T-helper 2 cell treated with Interferon-gamma antibody and Interleukin-4, amounts not matched to agents 100 ng/mL and 5 ng/mL, for 36 hours (primary cell): Measurements from ENCODE around the gene PCNX1. TPM values are rescaled to one million over a fixed set of nuclear protein-coding genes. Genes with fewer than 3 reads are reported as not detected.
"Not testable (repeated sequence)": the region's sequence is repeated elsewhere in the genome, so short reads cannot be mapped to it uniquely, and the experiment has no call there.

Source experiments
- intact Hi-C: fragments of 100-400 bp; cut with micrococcal nuclease; formaldehyde crosslinking; loops from one replicate; pipeline ENCODE4 v1.15.1; 2023
- total RNA-seq: library from RNA; stranded (reverse); gene quantifications from 2 replicates; pipeline ENCODE4 v1.2.3, GENCODE V29; 2022

The PCNX1 gene
- total RNA-seq, 1 donor from 2014 or later = 69.9 TPM

GRCh38 chr14:71141701-71142374 lies 234.6 kb downstream of the PCNX1 start:
- intact Hi-C loops = loop anchor here (1.0 to 5.0 kb wide), 4 partner anchors 178 to 450 kb away; partner anchors contain the start of gene SIPA1L1

GRCh38 chr14:71142375-71143038 lies 235.2 kb downstream of the PCNX1 start:
- intact Hi-C loops = loop anchor here (1.0 to 5.0 kb wide), 5 partner anchors 104 to 450 kb away; partner anchors contain the start of gene SIPA1L1

- intact Hi-C loops = loop anchor here (1.0 to 5.0 kb wide), 2 partner anchors 103 to 449 kb away; no protein-coding TSS in a partner anchor
Observed at GRCh38 chr14:71143381-71144290, 236.4 kb downstream of the PCNX1 start.

DNA sequence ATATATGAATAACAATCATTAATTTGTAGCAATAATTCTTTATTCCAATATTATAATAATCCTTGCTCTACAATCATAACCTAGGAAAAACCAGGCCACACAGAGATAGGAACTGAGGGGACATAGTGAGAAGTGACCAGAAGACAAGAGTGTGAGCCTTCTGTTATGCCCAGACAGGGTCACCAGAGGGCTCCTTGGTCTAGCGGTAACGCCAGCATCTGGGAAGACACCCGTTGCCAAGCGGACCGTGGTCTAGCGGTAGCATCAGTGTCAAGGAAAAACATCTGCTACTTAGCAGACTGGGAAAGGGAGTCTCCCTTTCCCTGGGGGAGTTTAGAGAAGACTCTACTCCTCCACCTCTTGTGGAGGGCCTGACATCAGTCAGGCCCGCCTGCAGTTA lies 240.1 kb downstream of the PCNX1 start:
- intact Hi-C loops = not testable (repeated sequence)

GRCh38 chr14:71148627-71149026 lies 241.4 kb downstream of the PCNX1 start:
- intact Hi-C loops = no loop called here

- intact Hi-C loops = no loop called here
Observed at GRCh38 chr14:71150737-71151136, 243.5 kb downstream of the PCNX1 start.

DNA sequence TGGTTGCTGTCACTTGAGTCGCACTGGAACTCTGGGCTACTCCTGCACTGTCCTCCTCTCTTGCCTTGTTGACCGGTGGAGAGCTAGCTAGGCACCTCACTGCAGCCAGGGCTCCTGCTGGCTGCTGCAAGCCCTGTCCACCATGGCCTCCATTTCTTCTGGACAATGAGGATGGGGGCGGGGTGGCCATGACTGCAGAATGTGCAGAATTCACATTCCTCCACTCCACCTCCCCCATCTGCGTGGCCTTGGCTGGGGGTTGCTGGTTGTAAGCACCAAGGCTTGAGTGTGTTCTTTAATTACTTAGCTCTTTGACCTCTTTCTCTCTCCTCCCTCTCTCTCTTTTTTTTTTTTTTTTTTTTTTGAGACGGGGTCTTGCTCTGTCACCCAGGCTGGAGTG lies 248.5 kb downstream of the PCNX1 start:
- intact Hi-C loops = no loop called here

DNA sequence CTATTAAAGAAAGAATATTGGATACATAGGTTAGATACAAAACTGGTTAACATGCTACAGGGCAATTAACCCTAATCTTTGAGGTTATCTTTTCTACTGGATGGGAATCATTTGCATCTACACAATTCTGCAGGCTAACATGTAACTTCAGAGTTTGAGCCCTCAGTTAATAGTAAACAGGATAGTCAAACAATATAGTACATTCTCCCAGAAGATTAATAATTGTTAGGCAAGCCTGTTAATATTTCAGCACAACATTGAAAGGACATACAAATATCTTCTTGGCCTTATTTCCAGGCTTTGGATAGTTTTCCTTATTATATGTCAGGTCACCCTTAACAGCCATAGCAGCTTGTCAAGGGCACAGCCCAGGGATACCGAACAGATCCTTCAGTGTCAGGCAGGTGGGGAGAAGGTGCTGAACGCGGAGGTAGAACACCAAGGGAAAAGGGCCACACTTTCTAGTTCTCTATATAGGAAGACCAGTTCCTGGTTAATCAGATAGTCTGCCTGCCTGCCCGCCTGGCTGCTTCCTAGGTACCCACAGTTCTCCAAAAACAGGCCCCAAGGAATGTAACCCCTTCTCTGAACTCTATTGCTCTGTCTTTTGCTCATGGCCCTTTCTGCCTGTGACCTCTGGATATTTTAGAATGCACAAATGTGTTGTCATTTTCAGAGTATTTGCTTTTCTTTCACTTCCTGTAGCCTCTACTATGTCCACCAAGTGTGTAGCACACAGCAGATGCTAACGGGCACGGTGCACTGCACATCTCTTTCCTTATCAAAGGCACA lies 256.0 kb downstream of the PCNX1 start:
- intact Hi-C loops = no loop called here

DNA sequence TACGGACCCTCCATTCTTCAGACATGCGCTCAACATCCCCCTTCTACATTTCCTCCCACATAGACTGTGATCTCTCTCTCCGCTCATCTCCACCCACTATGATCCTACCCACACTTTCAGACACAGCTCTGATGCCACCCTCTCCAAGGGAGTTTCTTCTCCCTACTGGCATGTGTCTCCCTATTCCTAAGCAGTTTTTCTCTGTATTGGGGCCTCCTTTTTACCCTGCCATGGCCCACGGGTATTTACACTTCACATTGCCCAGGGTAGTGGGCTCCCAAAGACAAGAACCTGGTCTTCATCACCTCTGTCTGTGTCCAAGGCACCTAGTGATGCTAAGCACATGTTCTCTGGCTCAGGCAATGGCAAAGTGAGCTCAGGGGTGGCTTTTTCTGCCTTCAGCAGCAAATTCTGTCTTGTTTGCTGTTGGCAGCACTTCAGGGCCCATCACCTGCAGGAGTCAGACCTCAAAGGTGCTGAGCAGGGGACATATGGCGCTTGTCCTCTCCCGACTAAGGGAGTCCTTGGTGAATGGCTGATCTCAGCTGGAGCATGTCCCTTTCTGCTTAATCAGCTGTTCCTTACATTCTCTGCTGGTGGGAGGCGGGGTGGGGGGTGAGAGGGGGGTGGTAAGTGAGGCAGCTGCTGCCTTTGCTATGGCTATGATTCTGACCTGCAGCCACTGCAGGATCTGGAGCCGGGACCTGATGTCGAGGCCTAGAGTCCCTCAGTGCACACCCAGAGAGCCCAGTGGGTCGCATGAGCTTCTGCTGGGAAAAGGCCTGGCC lies 256.8 kb downstream of the PCNX1 start:
- intact Hi-C loops = no loop called here

Other genes starting within 250 kb of the PCNX1 start
- 5.6 and 5.7 TPM in 2 replicates for gene MAP3K9, start 97.9 kb upstream of the PCNX1 start, total RNA-seq